ENCODE results near the gene SOX6. TPM values are rescaled to one million over a fixed set of nuclear protein-coding genes. Genes with fewer than 3 reads are reported as not detected.

SOX6 gene
- total RNA-seq, 4 donors from 2014 or later: 1.6 to 22.7 (median 6.9) TPM

- H3K4me3 ChIP-seq: no peak overlapping the region
- H3K27me3 ChIP-seq: no peaks in the 10 kb centered on the region
- H3K4me1 ChIP-seq: no peaks in the 10 kb centered on the region
- H3K36me3 ChIP-seq: no peaks in the 10 kb centered on the region
- DNase-seq: no peak
- TF ChIP-seq POLR2A (IDR thresholded peaks at IDR 0.05) (no peak), CTCF (IDR thresholded peaks at IDR 0.05) (no peak), POLR2AphosphoS5 (IDR thresholded peaks at IDR 0.05) (no peak), EP300 (IDR thresholded peaks at IDR 0.05; ENCODE audit: low read depth) (no peak)
- in situ Hi-C loops (cut with MboI; ENCODE audit: low pct_ligation_motif_present in 1 of 4, low pct_unique_long_range_greater_than_20kb in 1 of 4, low sequenced_read_pairs in 3 of 4): no loop called here
- 40 to 71% methylated on average over 1 of the region's 1 CpG for WGBS, 2 donors (ENCODE audit: low coverage in 1 of 2)
- H3K27ac ChIP-seq: no peak overlapping the region
- H3K9me3 ChIP-seq: no peaks in the 10 kb centered on the region
- intact Hi-C loops (cut with DNase I; ENCODE audit: low total_unique reads): no loop called here
These were observed 241.1 kb downstream of the SOX6 start for GRCh38 chr11:16114978-16115871.

- 67 to 75% methylated on average over 2 of the region's 2 CpGs for WGBS, 2 donors (ENCODE audit: low coverage in 1 of 2)
- in situ Hi-C loops (cut with MboI; ENCODE audit: low pct_ligation_motif_present in 1 of 4, low pct_unique_long_range_greater_than_20kb in 1 of 4, low sequenced_read_pairs in 3 of 4) (no loop called here), intact Hi-C loops (cut with DNase I; ENCODE audit: low total_unique reads) (no loop called here)
- H3K4me3 ChIP-seq: no peak overlapping the region
- TF ChIP-seq CTCF (IDR thresholded peaks at IDR 0.05) (no peak), POLR2A (IDR thresholded peaks at IDR 0.05) (no peak), POLR2AphosphoS5 (IDR thresholded peaks at IDR 0.05) (no peak), EP300 (IDR thresholded peaks at IDR 0.05; ENCODE audit: low read depth) (no peak)
- no peaks in the 10 kb centered on the region for H3K4me1 ChIP-seq
- no peak overlapping the region for H3K27ac ChIP-seq
- H3K36me3 ChIP-seq: no peaks in the 10 kb centered on the region
- no peak for DNase-seq
- no peaks in the 10 kb centered on the region for H3K27me3 ChIP-seq
- no peaks in the 10 kb centered on the region for H3K9me3 ChIP-seq
These were observed 241.9 kb downstream of the SOX6 start for GRCh38 chr11:16114431-16114830.

- H3K27ac ChIP-seq: no peak overlapping the region
- H3K27me3 ChIP-seq: no peaks in the 10 kb centered on the region
- no peaks in the 10 kb centered on the region for H3K4me1 ChIP-seq
- no peaks in the 10 kb centered on the region for H3K36me3 ChIP-seq
- H3K9me3 ChIP-seq: no peaks in the 10 kb centered on the region
- no peak overlapping the region for H3K4me3 ChIP-seq
- TF ChIP-seq POLR2A (IDR thresholded peaks at IDR 0.05) (no peak), POLR2AphosphoS5 (IDR thresholded peaks at IDR 0.05) (no peak), EP300 (IDR thresholded peaks at IDR 0.05; ENCODE audit: low read depth) (no peak), CTCF (IDR thresholded peaks at IDR 0.05) (no peak)
- in situ Hi-C loops (cut with MboI; ENCODE audit: low pct_ligation_motif_present in 1 of 4, low pct_unique_long_range_greater_than_20kb in 1 of 4, low sequenced_read_pairs in 3 of 4) (no loop called here), intact Hi-C loops (cut with DNase I; ENCODE audit: low total_unique reads) (no loop called here)
- DNase-seq: no peak
- WGBS, 2 donors (ENCODE audit: low coverage in 1 of 2): 86 to 94% methylated on average over 2 of the region's 2 CpGs
These were observed 244.7 kb downstream of the SOX6 start for GRCh38 chr11:16111690-16112089.

GRCh38 chr11:16110886-16111285 lies 245.5 kb downstream of the SOX6 start:
- Histone ChIP-seq H3K36me3 (no peaks in the 10 kb centered on the region), H3K4me1 (no peaks in the 10 kb centered on the region), H3K9me3 (peaks cover 3 to 7% of the 10 kb centered on the region in 2 donors), H3K4me3 (no peak overlapping the region), H3K27me3 (no peaks in the 10 kb centered on the region), H3K27ac (no peak overlapping the region)
- in situ Hi-C loops (cut with MboI; ENCODE audit: low pct_ligation_motif_present in 1 of 4, low pct_unique_long_range_greater_than_20kb in 1 of 4, low sequenced_read_pairs in 3 of 4): no loop called here
- 61 to 73% methylated on average over 2 of the region's 2 CpGs for WGBS, 2 donors (ENCODE audit: low coverage in 1 of 2)
- intact Hi-C loops (cut with DNase I; ENCODE audit: low total_unique reads): no loop called here
- no peak for DNase-seq
- TF ChIP-seq POLR2AphosphoS5 (IDR thresholded peaks at IDR 0.05): no peak
- TF ChIP-seq CTCF (IDR thresholded peaks at IDR 0.05): no peak
- TF ChIP-seq EP300 (IDR thresholded peaks at IDR 0.05; ENCODE audit: low read depth): no peak
